Stimulated activated CD8-positive, alpha-beta memory T cell treated with anti-CD3 and anti-CD28 coated beads, Interleukin-12 subunit alpha, Interleukin-12 subunit beta, amount 100 ng/mL, for 4 hours (primary cell): ENCODE data around the gene PCDHGB3.
"Not testable (repeated sequence)": the region's sequence is repeated elsewhere in the genome, so short reads cannot be mapped to it uniquely, and the experiment has no call there.

Source experiments
- DNase-seq: peaks from one replicate; pipeline ENCODE4 v3.0.0-alpha.2; 2020; ENCODE audit warnings: low read depth

Gene PCDHGB3

GRCh38 chr5:141359790-141360426 lies 10.1 kb upstream of the PCDHGB3 start, which contains the start of gene PCDHGB2:
Gene PCDHGB2 (plus strand): TSS chr5:141359994. CDS start chr5:141360136, 142 bp downstream.
- DNase-seq: no peak

- DNase-seq: no peak
Measured at GRCh38 chr5:141360685-141361084, 9.4 kb upstream of the PCDHGB3 start.

- no peak for DNase-seq
Measured at GRCh38 chr5:141362719-141363118, 7.3 kb upstream of the PCDHGB3 start.

GRCh38 chr5:141363952-141364660 lies 5.9 kb upstream of the PCDHGB3 start, which contains the start of gene PCDHGA5:
Gene PCDHGA5 (plus strand): TSS chr5:141364162. CDS start chr5:141364331, 169 bp downstream.
- DNase-seq: no peak

- DNase-seq: no peak
Measured at GRCh38 chr5:141366016-141366896, 3.8 kb upstream of the PCDHGB3 start.

- no peak for DNase-seq
Measured at GRCh38 chr5:141371572-141372475, 1.8 kb downstream of the PCDHGB3 start.

GRCh38 chr5:141373673-141374317 lies 3.8 kb downstream of the PCDHGB3 start, which contains the start of gene PCDHGA6:
Gene PCDHGA6 (plus strand): TSS chr5:141373891. CDS start chr5:141374084, 193 bp downstream.
- DNase-seq: no peak

- DNase-seq: no peak
Measured at GRCh38 chr5:141374627-141375026, 4.6 kb downstream of the PCDHGB3 start.

GRCh38 chr5:141375444-141376155 lies 5.6 kb downstream of the PCDHGB3 start:
- not testable (repeated sequence) for DNase-seq

GRCh38 chr5:141382469-141383294 lies 12.6 kb downstream of the PCDHGB3 start, which contains the start of gene PCDHGA7:
Gene PCDHGA7 (plus strand): TSS chr5:141382742. CDS start chr5:141382900, 158 bp downstream.
- DNase-seq: no peak

- no peak for DNase-seq
Measured at GRCh38 chr5:141383345-141383744, 13.3 kb downstream of the PCDHGB3 start.

GRCh38 chr5:141384471-141385267 lies 14.6 kb downstream of the PCDHGB3 start:
- DNase-seq: no peak

GRCh38 chr5:141387557-141388311 lies 17.7 kb downstream of the PCDHGB3 start, which contains the start of gene PCDHGB4:
Gene PCDHGB4 (plus strand): TSS chr5:141387698. CDS start chr5:141387885, 187 bp downstream.
- DNase-seq: not testable (repeated sequence)

- DNase-seq: no peak
Measured at GRCh38 chr5:141388661-141389060, 18.6 kb downstream of the PCDHGB3 start.

GRCh38 chr5:141389153-141390042 lies 19.4 kb downstream of the PCDHGB3 start:
- DNase-seq: no peak
